ENCODE data around the gene SGPL1.

SGPL1 gene

DNA sequence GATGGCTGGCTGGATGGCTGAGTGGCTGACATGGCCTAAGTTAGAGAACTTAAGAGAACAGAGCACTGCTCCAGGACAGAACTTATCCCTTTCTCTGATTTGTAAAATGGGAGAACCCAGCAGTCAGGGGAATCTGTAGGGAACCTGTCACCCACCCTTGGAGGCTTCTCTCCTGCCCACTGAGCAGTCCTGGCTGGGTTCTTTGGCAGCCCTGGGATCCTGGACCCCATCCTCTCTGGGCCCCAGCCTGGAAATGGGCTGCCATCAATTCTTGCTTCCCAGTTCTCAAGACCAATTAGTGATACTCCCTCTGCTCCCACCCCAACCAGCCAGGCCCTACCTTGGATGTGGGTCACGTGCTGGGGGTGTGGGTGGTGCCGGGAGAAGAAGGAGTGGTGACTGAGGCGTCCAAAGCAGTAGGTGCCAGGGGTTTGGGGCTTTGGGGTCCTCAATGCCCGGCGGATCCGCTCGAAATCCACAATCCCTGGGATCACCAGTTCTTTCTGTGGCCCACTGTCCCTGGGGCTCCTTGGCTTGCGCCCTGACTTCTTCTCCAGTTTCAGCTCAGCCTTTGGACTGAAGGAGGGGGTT, 34.2 kb upstream of the SGPL1 start:
- DNase-seq: no peak

- no peak for DNase-seq
These were observed 33.5 kb upstream of the SGPL1 start for GRCh38 chr10:70782086-70782745.

- no peak for DNase-seq
These were observed 32.7 kb upstream of the SGPL1 start for GRCh38 chr10:70782746-70783680.

DNA sequence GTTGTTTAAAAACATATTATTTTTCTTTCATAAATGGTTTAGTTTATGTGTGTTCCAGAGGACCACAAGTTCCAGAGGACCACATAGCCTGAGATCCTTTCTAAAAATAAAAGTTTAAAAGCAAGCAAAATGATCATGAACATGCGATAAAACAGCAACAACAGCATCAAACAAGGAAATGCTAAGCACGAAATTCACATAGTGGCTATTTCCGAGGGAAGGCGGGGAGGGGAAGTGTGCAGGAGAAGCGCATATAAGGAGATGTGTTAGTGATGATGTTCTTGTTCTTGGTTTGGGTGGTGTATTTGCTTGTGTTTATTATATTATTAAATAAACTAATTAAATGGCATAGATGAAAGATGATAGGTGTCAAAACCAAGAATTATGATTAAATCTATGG, 31.7 kb upstream of the SGPL1 start:
- DNase-seq: no peak

DNA sequence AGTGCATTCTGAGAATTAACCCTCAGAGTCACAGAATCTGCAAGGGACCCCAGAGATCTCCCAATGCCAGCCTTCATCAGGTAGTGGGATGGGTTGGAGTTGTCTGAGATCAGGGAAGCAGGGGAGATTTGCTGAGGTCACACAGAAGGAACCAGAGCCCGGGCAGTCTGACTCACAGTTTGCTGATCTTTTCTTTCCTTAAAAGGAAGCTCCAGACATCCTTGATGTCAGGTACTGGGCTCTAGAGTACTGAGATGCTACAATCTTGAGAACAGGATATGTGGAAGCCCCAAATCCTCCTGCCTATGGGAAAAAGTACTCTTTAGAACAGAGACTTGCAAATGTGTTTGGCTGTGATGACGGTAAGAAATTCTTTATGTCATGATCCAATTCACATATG, 31.3 kb upstream of the SGPL1 start:
- peak; percentile 33 for DNase-seq

GRCh38 chr10:70785190-70785589, 30.6 kb upstream of the SGPL1 start, which contains the start of gene TBATA:
TSS of gene TBATA (minus strand) at chr10:70785377. CDS start at chr10:70783379, 1,998 bp downstream.
- no peak for DNase-seq

- peak; percentile 42 for DNase-seq
These were observed 28.8 kb upstream of the SGPL1 start for GRCh38 chr10:70786799-70787415.

GRCh38 chr10:70791386-70792039, 24.2 kb upstream of the SGPL1 start:
- DNase-seq: no peak

GRCh38 chr10:70795613-70796012, 20.1 kb upstream of the SGPL1 start:
- DNase-seq: no peak

DNA sequence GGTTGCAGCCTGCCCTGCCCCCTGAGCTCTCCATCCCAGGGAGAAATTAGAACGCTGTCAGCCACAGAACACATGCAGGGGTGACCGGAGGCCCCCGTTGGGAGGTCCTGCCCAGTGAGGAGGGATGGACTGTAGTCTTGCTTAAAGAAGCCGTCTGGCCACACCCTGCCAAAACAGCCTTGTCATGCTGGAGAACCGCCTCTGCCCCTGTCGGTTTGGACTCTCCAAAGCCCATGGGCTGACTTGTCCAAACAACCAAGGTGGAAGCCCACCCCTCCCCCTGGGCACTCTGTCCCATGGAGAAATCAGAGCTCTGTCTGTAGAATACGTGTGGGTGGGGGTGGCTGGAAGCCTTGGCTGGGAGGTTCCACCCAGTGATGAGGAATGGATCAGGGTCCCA, 17.9 kb upstream of the SGPL1 start:
- DNase-seq: no peak

DNA sequence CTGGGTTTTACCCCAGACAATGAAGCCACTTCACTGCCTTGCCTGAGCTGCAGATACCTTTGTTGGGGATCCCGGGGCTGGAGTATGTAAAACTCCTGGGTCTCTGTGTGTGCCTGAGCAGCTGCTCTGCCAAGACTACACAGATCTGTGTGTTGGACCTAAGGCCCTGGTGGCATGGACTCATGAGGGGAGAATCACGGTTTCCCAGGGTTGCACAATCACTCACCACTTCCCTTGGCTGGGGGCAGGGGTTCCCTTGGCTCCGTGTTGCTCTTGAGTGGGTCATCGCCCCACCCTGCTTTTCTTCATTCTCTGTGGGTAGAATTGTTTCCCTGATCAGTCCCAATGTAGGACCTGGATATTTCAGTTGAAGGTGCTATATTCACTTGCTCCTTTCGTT, 16.6 kb upstream of the SGPL1 start:
- no peak for DNase-seq

DNA sequence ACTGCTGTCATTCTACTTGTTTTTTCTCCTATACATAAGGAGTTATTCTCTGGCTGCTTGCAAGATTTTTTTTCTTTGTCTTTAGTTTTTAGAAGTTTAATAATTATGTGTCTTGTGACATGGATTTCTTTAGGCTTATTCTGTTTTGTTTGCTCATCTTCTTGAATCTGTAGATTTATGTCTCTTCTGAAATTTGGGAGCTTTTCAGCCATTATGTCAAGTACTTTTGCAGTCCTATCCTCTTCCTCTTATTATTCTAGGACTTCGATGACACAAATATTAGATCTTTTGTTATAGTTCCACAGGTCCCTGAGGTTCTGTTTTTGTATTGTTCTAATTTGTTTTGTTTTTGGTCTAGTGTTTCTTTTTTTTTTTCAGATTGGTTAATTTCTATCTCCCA, 13.9 kb upstream of the SGPL1 start:
- no peak for DNase-seq

- DNase-seq: no peak
These were observed 11.8 kb upstream of the SGPL1 start for GRCh38 chr10:70803775-70804420.

- DNase-seq: peak; percentile 40
These were observed 11.3 kb upstream of the SGPL1 start for GRCh38 chr10:70804421-70804808.

- no peak for DNase-seq
These were observed 10.0 kb upstream of the SGPL1 start for GRCh38 chr10:70805619-70806215.

GRCh38 chr10:70806841-70807240, 8.9 kb upstream of the SGPL1 start:
- no peak for DNase-seq

DNA sequence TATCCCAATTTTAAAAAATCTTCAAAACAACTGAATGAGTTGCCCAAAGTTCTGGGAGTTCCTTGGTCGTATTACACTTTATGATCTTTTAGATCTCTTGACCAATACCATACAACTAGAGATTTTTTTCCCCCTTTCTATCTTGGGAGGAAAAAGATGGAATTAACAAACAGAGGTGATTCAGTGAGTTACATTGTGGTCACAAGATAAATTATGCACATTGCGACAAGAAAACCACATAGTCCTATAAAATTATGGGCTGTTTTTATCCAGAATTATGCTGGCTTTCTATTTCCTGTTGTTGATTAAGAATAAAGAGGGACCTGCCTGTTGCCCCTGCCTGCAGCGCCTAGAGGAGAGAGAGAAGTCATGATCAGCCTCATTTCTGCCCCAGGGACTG, 8.2 kb upstream of the SGPL1 start:
- no peak for DNase-seq

GRCh38 chr10:70809011-70809611, 6.6 kb upstream of the SGPL1 start:
- no peak for DNase-seq

DNA sequence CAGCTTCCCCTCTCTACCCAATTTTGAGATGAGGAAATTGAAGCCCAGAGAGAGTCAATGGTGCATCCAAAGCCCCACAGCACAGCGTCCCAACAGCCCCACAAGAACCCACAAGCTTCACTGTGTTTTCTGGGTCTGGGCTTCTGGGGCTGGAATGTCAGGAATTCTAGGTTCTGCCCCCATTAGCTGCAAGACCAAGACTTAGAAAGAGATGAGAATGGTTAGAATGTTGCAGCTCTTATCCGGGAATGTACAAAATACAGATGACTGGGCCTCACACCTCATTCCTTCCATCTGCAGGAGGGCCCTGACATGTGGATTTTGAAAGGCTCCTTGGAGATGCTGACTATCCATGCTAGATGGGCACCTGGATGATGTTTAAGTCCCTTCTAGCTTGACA, 6.0 kb upstream of the SGPL1 start:
- no peak for DNase-seq

DNA sequence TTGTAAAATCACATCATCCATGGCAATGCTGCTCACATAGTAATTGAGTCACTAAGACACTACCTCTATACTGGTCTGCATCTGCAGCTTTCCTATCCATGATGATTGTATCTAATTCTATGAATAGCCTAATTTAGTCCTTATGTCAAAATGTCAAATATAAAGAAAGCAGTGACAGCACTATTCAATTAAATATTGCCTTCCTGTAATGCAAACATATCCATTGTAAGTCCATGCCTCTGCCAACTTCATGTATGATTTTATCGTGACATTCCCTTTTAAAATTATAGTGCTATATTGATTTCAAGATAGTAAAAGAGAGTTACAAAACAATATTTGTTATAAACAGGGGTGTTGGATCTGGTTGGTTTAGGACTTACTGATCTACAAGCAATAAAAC, 4.8 kb upstream of the SGPL1 start:
- no peak for DNase-seq

DNA sequence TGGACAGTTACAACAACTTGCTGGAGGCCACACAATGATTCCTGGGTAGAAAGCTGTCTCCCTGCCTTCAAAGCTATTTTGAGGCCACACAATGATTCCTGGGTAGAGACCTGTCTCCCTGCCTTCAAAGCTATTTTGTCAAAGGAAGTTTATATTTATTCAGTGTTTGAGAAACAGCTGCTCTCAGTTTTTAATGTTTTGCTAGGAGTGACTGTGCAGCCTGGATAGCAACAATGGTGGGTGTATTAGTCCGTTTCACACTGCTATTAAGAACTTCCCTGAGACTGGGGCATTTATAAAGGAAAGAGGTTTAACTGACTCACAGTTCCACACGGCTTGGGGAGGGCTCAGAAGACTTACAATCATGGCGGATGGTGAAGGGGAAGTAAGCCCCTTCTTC, 3.9 kb upstream of the SGPL1 start:
- DNase-seq: no peak

- DNase-seq: no peak
These were observed 2.9 kb upstream of the SGPL1 start for GRCh38 chr10:70812814-70813213.

All from NCI-H226 (cell line).